ENCODE results near the gene ULK3.

Gene ULK3

DNA sequence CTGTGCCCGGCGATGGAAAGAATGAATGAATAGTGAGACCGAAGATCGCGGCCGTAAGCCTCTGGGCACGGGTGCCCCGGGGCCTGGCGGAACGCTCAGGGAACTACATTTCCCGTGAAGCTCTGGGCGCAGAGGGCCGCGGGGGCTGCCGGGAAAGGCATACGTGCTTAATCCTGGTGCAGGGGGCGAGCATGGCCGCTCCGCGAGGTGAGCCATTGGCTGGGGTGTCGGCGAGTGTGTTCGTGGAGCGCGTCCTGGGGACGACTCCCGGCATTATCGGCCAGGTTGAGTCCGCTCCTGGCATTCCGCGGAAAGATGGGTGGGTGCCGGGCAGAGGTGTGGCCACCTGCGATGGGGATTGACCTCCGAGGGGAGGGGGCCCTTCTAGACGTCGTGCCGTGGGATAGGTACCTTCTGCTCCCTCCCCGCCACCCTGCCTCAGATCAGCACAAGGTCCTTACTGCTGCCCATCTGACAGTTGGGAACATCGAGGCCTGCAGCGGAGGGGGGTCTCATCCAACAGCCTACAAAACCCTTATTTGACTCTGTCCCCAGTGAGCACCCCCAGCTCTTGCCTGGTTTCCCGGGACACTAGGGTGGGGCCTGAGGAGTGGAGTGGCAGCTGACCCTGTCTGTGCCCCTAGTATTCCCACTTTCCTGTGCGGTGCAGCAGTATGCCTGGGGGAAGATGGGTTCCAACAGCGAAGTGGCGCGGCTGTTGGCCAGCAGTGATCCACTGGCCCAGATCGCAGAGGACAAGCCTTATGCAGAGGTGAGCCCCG lies 47.1 kb upstream of the ULK3 start, which contains the start of gene MPI (continued):
- TF ChIP-seq, protein P1, sequence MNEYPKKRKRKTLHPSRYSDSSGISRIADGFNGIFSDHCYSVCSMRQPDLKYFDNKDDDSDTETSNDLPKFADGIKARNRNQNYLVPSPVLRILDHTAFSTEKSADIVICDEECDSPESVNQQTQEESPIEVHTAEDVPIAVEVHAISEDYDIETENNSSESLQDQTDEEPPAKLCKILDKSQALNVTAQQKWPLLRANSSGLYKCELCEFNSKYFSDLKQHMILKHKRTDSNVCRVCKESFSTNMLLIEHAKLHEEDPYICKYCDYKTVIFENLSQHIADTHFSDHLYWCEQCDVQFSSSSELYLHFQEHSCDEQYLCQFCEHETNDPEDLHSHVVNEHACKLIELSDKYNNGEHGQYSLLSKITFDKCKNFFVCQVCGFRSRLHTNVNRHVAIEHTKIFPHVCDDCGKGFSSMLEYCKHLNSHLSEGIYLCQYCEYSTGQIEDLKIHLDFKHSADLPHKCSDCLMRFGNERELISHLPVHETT (tag by site-specific recombination; IDR thresholded peaks at IDR 0.05): peak; percentile 88
- TF ChIP-seq TCF7L2 (IDR thresholded peaks at IDR 0.05; ENCODE audit: borderline replicate concordance, low read depth, low read length): no peak
- TF ChIP-seq ZNF555 (tag by site-specific recombination; conservative IDR thresholded peaks at IDR 0.05): no peak
- TF ChIP-seq ZBTB20 (tag by site-specific recombination; IDR thresholded peaks at IDR 0.05): peak; percentile 97
- no peak for TF ChIP-seq ZNF214 (tag by site-specific recombination; IDR thresholded peaks at IDR 0.05; ENCODE audit: borderline replicate concordance)
- TF ChIP-seq, protein P2, sequence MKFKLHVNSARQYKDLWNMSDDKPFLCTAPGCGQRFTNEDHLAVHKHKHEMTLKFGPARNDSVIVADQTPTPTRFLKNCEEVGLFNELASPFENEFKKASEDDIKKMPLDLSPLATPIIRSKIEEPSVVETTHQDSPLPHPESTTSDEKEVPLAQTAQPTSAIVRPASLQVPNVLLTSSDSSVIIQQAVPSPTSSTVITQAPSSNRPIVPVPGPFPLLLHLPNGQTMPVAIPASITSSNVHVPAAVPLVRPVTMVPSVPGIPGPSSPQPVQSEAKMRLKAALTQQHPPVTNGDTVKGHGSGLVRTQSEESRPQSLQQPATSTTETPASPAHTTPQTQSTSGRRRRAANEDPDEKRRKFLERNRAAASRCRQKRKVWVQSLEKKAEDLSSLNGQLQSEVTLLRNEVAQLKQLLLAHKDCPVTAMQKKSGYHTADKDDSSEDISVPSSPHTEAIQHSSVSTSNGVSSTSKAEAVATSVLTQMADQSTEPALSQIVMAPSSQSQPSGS (tag by site-specific recombination; IDR thresholded peaks at IDR 0.05; ENCODE audit: low read depth): no peak
- no peak; the same call in 1 of the 2 replicates for TF ChIP-seq MYNN (tag by site-specific recombination; IDR thresholded peaks at IDR 0.05; ENCODE audit: borderline replicate concordance)
- TF ChIP-seq ZBTB1 (tag by site-specific recombination; IDR thresholded peaks at IDR 0.05): no peak
- TF ChIP-seq ZNF529 (tag by site-specific recombination; IDR thresholded peaks at IDR 0.05; ENCODE audit: insufficient replicate concordance): no peak
- no peak for TF ChIP-seq TRIM28 (IDR thresholded peaks at IDR 0.05; ENCODE audit: borderline replicate concordance, low read length)
- no peak for TF ChIP-seq ZNF114 (tag by site-specific recombination; IDR thresholded peaks at IDR 0.05)
- no peak for TF ChIP-seq ZNF776 (tag by site-specific recombination; IDR thresholded peaks at IDR 0.05; ENCODE audit: borderline replicate concordance)
- TF ChIP-seq, protein P3, sequence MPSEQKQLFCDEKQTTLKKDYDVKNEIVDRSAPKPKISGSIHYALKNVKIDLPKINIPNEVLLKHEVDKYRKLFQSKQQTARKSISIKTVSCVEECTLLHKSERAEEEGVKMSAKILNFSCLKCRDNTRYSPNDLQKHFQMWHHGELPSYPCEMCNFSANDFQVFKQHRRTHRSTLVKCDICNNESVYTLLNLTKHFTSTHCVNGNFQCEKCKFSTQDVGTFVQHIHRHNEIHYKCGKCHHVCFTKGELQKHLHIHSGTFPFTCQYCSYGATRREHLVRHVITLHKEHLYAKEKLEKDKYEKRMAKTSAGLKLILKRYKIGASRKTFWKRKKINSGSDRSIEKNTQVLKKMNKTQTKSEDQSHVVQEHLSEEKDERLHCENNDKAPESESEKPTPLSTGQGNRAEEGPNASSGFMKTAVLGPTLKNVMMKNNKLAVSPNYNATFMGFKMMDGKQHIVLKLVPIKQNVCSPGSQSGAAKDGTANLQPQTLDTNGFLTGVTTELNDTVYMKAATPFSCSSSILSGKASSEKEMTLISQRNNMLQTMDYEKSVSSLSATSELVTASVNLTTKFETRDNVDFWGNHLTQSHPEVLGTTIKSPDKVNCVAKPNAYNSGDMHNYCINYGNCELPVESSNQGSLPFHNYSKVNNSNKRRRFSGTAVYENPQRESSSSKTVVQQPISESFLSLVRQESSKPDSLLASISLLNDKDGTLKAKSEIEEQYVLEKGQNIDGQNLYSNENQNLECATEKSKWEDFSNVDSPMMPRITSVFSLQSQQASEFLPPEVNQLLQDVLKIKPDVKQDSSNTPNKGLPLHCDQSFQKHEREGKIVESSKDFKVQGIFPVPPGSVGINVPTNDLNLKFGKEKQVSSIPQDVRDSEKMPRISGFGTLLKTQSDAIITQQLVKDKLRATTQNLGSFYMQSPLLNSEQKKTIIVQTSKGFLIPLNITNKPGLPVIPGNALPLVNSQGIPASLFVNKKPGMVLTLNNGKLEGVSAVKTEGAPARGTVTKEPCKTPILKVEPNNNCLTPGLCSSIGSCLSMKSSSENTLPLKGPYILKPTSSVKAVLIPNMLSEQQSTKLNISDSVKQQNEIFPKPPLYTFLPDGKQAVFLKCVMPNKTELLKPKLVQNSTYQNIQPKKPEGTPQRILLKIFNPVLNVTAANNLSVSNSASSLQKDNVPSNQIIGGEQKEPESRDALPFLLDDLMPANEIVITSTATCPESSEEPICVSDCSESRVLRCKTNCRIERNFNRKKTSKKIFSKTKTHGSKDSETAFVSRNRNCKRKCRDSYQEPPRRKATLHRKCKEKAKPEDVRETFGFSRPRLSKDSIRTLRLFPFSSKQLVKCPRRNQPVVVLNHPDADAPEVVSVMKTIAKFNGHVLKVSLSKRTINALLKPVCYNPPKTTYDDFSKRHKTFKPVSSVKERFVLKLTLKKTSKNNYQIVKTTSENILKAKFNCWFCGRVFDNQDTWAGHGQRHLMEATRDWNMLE (tag by site-specific recombination; conservative IDR thresholded peaks at IDR 0.05; ENCODE audit: low read depth): no peak; the same call in 1 of the 2 replicates
- TF ChIP-seq, protein P4, sequence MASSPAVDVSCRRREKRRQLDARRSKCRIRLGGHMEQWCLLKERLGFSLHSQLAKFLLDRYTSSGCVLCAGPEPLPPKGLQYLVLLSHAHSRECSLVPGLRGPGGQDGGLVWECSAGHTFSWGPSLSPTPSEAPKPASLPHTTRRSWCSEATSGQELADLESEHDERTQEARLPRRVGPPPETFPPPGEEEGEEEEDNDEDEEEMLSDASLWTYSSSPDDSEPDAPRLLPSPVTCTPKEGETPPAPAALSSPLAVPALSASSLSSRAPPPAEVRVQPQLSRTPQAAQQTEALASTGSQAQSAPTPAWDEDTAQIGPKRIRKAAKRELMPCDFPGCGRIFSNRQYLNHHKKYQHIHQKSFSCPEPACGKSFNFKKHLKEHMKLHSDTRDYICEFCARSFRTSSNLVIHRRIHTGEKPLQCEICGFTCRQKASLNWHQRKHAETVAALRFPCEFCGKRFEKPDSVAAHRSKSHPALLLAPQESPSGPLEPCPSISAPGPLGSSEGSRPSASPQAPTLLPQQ (tag by site-specific recombination; IDR thresholded peaks at IDR 0.05): peak; percentile 91
- TF ChIP-seq, protein P5, sequence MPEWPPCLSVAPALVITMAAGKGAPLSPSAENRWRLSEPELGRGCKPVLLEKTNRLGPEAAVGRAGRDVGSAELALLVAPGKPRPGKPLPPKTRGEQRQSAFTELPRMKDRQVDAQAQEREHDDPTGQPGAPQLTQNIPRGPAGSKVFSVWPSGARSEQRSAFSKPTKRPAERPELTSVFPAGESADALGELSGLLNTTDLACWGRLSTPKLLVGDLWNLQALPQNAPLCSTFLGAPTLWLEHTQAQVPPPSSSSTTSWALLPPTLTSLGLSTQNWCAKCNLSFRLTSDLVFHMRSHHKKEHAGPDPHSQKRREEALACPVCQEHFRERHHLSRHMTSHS (tag by site-specific recombination; IDR thresholded peaks at IDR 0.05): 0 out of 2 replicates have a peak, but pooled peaks have one; percentile 26
- TF ChIP-seq, protein P6, sequence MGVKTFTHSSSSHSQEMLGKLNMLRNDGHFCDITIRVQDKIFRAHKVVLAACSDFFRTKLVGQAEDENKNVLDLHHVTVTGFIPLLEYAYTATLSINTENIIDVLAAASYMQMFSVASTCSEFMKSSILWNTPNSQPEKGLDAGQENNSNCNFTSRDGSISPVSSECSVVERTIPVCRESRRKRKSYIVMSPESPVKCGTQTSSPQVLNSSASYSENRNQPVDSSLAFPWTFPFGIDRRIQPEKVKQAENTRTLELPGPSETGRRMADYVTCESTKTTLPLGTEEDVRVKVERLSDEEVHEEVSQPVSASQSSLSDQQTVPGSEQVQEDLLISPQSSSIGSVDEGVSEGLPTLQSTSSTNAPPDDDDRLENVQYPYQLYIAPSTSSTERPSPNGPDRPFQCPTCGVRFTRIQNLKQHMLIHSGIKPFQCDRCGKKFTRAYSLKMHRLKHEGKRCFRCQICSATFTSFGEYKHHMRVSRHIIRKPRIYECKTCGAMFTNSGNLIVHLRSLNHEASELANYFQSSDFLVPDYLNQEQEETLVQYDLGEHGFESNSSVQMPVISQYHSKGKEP (tag by site-specific recombination; IDR thresholded peaks at IDR 0.05): peak; percentile 46
- peak; percentile 86 for TF ChIP-seq ZBTB48 (tag by site-specific recombination; IDR thresholded peaks at IDR 0.05)
- TF ChIP-seq, protein P7, sequence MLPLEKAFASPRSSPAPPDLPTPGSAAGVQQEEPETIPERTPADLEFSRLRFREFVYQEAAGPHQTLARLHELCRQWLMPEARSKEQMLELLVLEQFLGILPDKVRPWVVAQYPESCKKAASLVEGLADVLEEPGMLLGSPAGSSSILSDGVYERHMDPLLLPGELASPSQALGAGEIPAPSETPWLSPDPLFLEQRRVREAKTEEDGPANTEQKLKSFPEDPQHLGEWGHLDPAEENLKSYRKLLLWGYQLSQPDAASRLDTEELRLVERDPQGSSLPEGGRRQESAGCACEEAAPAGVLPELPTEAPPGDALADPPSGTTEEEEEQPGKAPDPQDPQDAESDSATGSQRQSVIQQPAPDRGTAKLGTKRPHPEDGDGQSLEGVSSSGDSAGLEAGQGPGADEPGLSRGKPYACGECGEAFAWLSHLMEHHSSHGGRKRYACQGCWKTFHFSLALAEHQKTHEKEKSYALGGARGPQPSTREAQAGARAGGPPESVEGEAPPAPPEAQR (tag by site-specific recombination; IDR thresholded peaks at IDR 0.05): peak; percentile 58; the same call in 1 of the 2 replicates
- 0 out of 2 replicates have a peak, but pooled peaks have one; percentile 69 for TF ChIP-seq OVOL3 (tag by site-specific recombination; IDR thresholded peaks at IDR 0.05)
- TF ChIP-seq ZNF133 (tag by site-specific recombination; IDR thresholded peaks at IDR 0.05): no peak
- TF ChIP-seq ZNF138 (tag by site-specific recombination; IDR thresholded peaks at IDR 0.05; ENCODE audit: borderline replicate concordance): no peak
- TF ChIP-seq, protein P8, sequence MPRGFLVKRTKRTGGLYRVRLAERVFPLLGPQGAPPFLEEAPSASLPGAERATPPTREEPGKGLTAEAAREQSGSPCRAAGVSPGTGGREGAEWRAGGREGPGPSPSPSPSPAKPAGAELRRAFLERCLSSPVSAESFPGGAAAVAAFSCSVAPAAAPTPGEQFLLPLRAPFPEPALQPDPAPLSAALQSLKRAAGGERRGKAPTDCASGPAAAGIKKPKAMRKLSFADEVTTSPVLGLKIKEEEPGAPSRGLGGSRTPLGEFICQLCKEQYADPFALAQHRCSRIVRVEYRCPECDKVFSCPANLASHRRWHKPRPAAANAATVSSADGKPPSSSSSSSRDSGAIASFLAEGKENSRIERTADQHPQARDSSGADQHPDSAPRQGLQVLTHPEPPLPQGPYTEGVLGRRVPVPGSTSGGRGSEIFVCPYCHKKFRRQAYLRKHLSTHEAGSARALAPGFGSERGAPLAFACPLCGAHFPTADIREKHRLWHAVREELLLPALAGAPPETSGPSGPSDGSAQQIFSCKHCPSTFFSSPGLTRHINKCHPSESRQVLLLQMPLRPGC (tag by site-specific recombination; IDR thresholded peaks at IDR 0.05): peak; percentile 53; the same call in 1 of the 2 replicates
